ENCODE measurements around the gene ZMYM4.

Gene ZMYM4

DNA sequence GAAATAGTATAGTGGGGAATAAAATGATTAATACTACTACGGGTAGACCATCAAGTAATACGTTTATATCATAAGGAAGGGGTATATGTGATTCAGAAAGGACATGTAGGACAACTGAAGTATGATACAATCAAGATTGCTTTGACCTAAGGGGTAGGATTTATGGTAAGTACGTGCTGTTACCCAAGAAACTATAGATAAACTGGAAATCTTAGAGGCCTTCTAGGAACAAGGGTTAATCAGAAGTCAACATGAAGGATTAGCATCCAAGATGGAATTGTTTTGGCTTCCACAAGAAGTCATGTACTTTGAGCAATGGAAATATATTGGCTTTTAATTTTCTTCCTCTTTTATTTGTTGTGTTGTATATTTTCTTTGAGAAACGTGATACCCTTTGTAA lies 13.2 kb upstream of the ZMYM4 start:
- no peak for DNase-seq (ENCODE audit: low read depth in 1 of 2, low spot score in 1 of 2)
- no peak overlapping the region for H3K4me3 ChIP-seq (replicated peaks; ENCODE audit: insufficient read depth, low read length)
- TF ChIP-seq REST (IDR thresholded peaks at IDR 0.05; ENCODE audit: insufficient replicate concordance, low read depth) (no peak), SPI1 (IDR thresholded peaks at IDR 0.05; ENCODE audit: borderline replicate concordance, low read depth) (no peak), POLR2AphosphoS5 (IDR thresholded peaks at IDR 0.05; ENCODE audit: low read depth) (no peak), GABPA (IDR thresholded peaks at IDR 0.05; ENCODE audit: low read depth) (no peak)
- TF ChIP-seq, protein P1, sequence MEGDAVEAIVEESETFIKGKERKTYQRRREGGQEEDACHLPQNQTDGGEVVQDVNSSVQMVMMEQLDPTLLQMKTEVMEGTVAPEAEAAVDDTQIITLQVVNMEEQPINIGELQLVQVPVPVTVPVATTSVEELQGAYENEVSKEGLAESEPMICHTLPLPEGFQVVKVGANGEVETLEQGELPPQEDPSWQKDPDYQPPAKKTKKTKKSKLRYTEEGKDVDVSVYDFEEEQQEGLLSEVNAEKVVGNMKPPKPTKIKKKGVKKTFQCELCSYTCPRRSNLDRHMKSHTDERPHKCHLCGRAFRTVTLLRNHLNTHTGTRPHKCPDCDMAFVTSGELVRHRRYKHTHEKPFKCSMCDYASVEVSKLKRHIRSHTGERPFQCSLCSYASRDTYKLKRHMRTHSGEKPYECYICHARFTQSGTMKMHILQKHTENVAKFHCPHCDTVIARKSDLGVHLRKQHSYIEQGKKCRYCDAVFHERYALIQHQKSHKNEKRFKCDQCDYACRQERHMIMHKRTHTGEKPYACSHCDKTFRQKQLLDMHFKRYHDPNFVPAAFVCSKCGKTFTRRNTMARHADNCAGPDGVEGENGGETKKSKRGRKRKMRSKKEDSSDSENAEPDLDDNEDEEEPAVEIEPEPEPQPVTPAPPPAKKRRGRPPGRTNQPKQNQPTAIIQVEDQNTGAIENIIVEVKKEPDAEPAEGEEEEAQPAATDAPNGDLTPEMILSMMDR (IDR thresholded peaks at IDR 0.05; ENCODE audit: insufficient read depth, low read length) = no peak
- H3K27me3 ChIP-seq (ENCODE audit: insufficient read depth, poor library complexity, severe bottlenecking) = no peaks in the 10 kb centered on the region
- no peak overlapping the region for H3K27ac ChIP-seq (replicated peaks)

DNA sequence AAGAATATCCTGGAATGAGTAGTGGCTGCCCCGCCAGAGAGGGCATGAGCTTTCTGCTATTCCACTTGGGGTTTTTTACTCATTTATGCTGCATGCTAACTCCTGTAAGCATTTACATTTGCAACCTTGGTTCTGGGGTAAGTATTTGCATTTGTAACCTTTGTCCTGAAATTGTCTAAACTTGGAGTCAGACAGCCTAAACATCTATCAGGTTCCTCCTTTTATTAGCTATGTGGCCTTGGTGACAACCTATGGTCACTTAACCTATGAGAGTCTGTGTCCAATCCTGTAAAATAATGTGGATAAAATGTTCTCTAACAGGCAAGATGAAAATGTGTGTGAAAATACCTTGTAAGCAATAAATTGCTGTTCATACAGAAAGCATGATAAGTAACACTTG lies 8.9 kb upstream of the ZMYM4 start:
- no peaks in the 10 kb centered on the region for H3K27me3 ChIP-seq (ENCODE audit: insufficient read depth, poor library complexity, severe bottlenecking)
- TF ChIP-seq REST (IDR thresholded peaks at IDR 0.05; ENCODE audit: insufficient replicate concordance, low read depth) = no peak
- no peak overlapping the region for H3K4me3 ChIP-seq (replicated peaks; ENCODE audit: insufficient read depth, low read length)
- DNase-seq (ENCODE audit: low read depth in 1 of 2, low spot score in 1 of 2) = no peak
- no peak overlapping the region for H3K27ac ChIP-seq (replicated peaks)

- Histone ChIP-seq H3K27ac (replicated peaks) (no peak overlapping the region), H3K4me3 (replicated peaks; ENCODE audit: insufficient read depth, low read length) (no peak overlapping the region)
Measured at GRCh38 chr1:35261412-35262120, 6.9 kb upstream of the ZMYM4 start.

GRCh38 chr1:35264035-35264434 lies 4.5 kb upstream of the ZMYM4 start:
- H3K27ac ChIP-seq (replicated peaks) = no peak overlapping the region
- DNase-seq (ENCODE audit: low read depth in 1 of 2, low spot score in 1 of 2) = no peak
- H3K4me3 ChIP-seq (replicated peaks; ENCODE audit: insufficient read depth, low read length) = no peak overlapping the region
- TF ChIP-seq POLR2AphosphoS5 (IDR thresholded peaks at IDR 0.05; ENCODE audit: low read depth) (no peak), REST (IDR thresholded peaks at IDR 0.05; ENCODE audit: insufficient replicate concordance, low read depth) (no peak), GABPA (IDR thresholded peaks at IDR 0.05; ENCODE audit: low read depth) (no peak), SPI1 (IDR thresholded peaks at IDR 0.05; ENCODE audit: borderline replicate concordance, low read depth) (no peak)
- TF ChIP-seq, protein P1 (IDR thresholded peaks at IDR 0.05; ENCODE audit: insufficient read depth, low read length) = no peak
- H3K27me3 ChIP-seq (ENCODE audit: insufficient read depth, poor library complexity, severe bottlenecking) = no peaks in the 10 kb centered on the region

More at GRCh38 chr1:35261412-35262120, 6.9 kb upstream of the ZMYM4 start:
- TF ChIP-seq POLR2AphosphoS5 (IDR thresholded peaks at IDR 0.05; ENCODE audit: low read depth) = no peak
- no peak for DNase-seq (ENCODE audit: low read depth in 1 of 2, low spot score in 1 of 2)
- H3K27me3 ChIP-seq (ENCODE audit: insufficient read depth, poor library complexity, severe bottlenecking) = no peaks in the 10 kb centered on the region
